Stimulated activated CD8-positive, alpha-beta memory T cell treated with anti-CD3 and anti-CD28 coated beads, Interleukin-15, amount 100 ng/mL, for 24 hours (primary cell): ENCODE measurements around the gene NME8.

Experiments used
- DNase-seq: peaks from one replicate; pipeline ENCODE4 v3.0.0-alpha.2; 2020; ENCODE audit warnings: low read depth

Gene NME8

DNA sequence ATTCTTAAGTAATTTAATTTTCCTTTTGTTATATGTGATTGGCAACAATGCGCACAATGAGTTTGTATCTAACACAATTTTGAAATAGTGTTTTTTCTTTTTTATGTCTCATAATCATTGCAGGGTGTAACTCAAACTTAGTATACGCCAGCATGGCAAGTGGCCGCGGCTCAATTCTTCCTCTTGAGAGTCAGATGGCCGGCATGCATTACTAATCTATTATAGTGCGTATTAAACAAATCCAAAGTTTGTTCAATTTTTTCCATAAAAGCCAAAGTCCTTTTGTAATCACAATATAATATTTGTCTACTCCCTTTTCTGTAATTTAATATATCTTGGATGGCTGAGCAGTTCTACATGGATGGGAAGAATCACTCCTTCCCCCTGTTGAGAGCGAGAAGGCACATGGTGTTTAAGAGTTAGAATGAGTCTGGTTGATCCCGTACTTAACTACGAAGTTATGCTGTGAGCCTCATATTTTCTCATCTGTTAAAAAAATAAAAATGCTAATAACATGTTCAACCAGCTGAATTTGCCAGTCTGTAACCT, 84.7 kb downstream of the NME8 start:
- no peak for DNase-seq

DNA sequence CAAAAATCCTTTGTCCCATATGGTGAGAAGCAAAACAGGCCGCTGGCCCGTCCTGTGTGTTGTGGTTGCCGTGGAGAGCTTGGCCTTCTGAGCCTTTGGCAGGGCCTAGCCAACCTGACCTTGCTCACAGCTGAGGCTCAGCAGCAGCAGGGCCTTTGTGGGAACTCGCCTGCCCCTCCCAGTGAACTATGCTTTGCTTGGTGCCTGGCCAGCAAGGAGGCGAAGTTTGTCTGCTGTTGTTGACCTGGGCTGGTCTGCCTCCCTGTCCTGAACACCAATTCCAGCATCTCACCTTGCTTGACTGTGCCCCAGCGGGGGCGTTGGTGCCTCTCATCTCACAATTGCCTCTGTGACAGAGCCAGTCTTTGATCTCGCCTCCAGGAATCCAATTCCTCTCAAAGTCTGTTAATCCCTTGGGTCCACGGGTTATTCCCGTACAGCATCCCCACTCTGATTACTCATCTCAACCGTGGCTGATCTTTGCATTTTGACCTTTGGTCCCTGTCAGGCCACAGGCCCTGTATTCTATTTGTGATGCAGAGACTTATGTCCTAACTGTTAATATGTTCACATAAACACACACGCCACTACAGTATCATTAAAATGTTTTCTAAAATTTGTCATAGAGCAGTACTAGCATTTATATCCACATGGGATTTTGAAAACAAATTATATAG, 94.7 kb downstream of the NME8 start:
- DNase-seq: no peak

DNA sequence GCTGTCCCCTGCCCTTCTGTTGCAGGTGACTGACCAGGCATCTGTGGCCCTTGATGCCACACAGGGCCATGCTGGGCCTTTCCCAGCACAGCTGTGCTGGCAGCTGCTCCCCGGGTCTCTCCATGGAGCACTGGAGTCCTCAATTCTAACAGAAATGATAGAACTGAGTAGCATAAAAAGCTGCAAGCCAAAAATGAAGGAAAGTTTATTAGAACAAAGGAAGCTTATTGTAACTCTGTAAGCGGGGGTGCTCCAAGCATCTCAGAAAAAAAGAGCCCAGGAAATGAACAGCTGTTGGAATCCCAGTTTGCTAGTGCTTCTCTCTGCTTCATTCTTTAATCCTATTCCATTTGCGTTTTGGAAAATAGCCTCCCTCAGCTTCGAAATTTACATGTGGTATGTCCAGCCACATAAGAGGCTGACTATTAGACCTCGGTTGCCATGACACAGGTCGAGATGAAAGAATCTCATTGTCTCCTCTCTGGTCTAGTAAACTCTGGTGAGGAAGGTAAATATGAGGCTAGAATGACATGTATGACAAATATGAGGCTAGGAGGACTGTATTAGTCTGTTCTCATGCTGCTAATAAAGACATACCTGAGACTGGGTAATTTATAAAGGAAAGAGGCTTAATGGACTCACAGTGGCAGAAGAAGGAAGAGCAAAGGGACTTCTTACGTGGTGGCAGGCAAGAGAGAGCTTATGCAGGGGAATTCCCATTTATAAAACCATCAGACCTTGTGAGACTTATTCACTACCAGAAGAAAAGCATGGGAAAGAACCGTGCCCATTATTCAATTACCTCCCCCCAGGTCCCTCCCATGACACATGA, 95.7 kb downstream of the NME8 start:
- no peak for DNase-seq

DNA sequence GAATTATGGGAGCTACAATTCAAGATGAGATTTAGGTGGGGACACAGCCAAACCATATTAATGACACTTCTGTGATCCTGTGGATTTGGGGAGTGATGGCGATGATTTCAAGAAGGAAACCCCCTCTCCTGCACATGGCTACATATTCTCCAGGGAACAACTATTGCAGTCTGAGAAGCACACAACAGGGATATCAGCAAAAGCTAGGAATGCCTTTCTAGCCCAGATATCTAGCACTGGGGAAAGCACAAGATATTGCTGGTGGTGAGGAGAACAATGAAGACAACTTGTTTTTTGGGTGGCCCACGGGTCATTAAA, 96.3 kb downstream of the NME8 start:
- no peak for DNase-seq

DNA sequence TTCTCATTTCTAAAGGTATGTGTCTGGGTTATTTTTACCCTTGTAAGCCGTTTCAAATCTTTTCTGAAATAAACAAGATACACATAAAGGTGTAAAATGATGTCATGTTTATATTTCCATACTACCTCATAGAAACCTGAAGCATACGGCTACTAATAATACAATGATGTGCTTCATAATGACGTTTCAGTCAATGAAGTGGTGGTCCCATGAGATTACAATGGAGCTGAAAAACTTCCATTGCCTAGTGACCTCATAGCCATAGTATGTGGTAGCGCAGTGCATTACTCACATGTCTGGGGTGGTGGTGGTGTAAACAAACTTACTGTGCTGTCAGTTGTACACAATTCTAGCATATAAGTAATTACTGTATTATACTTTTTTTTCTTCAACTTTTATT, 96.9 kb downstream of the NME8 start:
- DNase-seq: no peak

DNA sequence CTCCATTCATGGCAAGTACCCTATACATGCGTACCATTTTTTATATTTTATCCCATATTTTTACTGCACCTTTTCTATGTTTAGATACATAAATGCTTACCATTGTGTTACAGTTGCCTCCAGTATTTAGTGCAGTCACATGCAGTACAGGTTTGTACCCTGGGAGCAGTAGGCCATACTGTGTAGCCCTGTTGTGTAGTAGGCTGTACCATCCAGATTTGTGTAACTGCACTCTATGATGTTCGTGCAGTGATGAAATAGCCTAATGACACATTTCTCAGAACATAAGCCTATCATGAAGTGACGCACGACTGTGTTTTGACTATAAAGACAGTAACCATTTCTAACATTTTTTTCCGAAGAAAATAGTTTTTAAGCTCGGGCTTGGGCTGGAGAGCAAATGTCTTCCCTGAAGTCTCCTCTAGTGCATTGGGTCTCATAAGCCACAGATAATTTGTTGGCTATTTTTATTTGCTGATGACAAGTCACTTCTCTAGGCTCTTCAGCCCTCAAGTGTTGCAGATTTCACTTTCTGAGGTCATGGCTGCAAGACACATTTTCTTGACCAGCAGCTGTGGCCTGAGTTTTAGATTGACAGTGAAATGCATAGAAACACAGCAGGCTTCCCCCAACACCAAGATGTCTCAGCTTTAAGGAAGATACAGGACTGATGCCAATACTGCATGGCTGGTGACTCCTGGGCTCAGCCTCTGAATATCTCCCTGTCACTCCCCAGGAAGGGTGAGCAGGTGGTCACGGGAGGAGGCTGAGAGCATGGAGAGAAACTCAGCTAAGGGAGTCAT, 98.9 kb downstream of the NME8 start:
- no peak for DNase-seq

DNA sequence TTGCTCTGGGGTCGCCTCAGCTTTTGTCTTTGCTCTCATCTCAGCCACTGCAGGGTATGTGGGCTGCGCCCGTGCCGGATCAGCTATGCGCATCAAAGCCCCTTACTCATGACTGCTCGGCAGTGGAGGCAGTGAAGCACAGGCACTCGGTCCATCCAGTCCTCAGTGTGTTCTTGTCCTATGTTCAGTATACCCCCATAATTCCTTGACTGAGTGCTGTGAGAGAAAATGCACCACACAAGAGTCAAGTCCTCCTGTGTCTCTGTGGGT, 99.5 kb downstream of the NME8 start:
- DNase-seq: no peak
